GM23248 (cell line): Measurements from ENCODE around the gene LPP. TPM values are rescaled to one million over a fixed set of nuclear protein-coding genes. Genes with fewer than 3 reads are reported as not detected.

Source experiments
- DNase-seq: peaks from one replicate; pipeline ENCODE4 v3.0.0-alpha.2; 2015
- H2AFZ ChIP-seq: fragments of 200-600 bp; sonication (generic); 2 replicates; pipeline ENCODE4 v1.6.1; 2016; ENCODE audit warnings: antibody characterized with exemption
- H3F3A ChIP-seq: fragments of 200-600 bp; sonication (generic); 2 replicates; pipeline ENCODE4 v1.6.1; 2016; ENCODE audit warnings: mild to moderate bottlenecking, antibody characterized with exemption, mixed run types; ENCODE audit not compliant: insufficient read depth
- H3K27ac ChIP-seq: fragments of 200-600 bp; sonication (generic); 2 replicates; pipeline ENCODE4 v1.5.1; 2016; ENCODE audit warnings: mild to moderate bottlenecking
- H3K27me3 ChIP-seq: fragments of 200-600 bp; sonication (generic); replicated peaks from 2 replicates; pipeline ENCODE4 v1.6.1; 2016; ENCODE audit warnings: mild to moderate bottlenecking; ENCODE audit not compliant: insufficient read depth
- H3K36me3 ChIP-seq: fragments of 200-600 bp; sonication (generic); 2 replicates; pipeline ENCODE4 v1.6.1; 2016; ENCODE audit warnings: low read depth, mild to moderate bottlenecking
- H3K4me1 ChIP-seq: fragments of 200-600 bp; sonication (generic); 2 replicates; pipeline ENCODE4 v1.6.1; 2016; ENCODE audit warnings: mild to moderate bottlenecking; ENCODE audit not compliant: insufficient read depth
- H3K4me2 ChIP-seq: fragments of 200-600 bp; sonication (generic); one replicate; pipeline ENCODE4 v1.6.1; 2016; ENCODE audit warnings: mild to moderate bottlenecking; ENCODE audit not compliant: unreplicated experiment
- H3K4me3 ChIP-seq: fragments of 200-600 bp; sonication (generic); 2 replicates; pipeline ENCODE4 v1.5.1; 2016; ENCODE audit warnings: mild to moderate bottlenecking
- H3K79me2 ChIP-seq: fragments of 200-600 bp; sonication (generic); 2 replicates; pipeline ENCODE4 v1.6.1; 2016; ENCODE audit warnings: mild to moderate bottlenecking; ENCODE audit not compliant: insufficient read depth
- H3K9ac ChIP-seq: fragments of 200-600 bp; sonication (generic); 2 replicates; pipeline ENCODE4 v1.6.1; 2016; ENCODE audit warnings: mild to moderate bottlenecking
- H3K9me2 ChIP-seq: fragments of 200-600 bp; sonication (generic); 2 replicates; pipeline ENCODE4 v1.6.1; 2016; ENCODE audit warnings: mixed run types, mild to moderate bottlenecking, moderate library complexity; ENCODE audit not compliant: insufficient read depth
- H3K9me3 ChIP-seq: fragments of 200-600 bp; sonication (generic); one replicate; pipeline ENCODE4 v1.6.1; 2017; ENCODE audit warnings: low read depth
- H4K20me1 ChIP-seq: fragments of 200-600 bp; sonication (generic); 2 replicates; pipeline ENCODE4 v1.6.0; 2016; ENCODE audit not compliant: insufficient read depth
- EZH2 ChIP-seq: fragments of 200-600 bp; sonication (generic); IDR thresholded peaks from 2 replicates; pipeline ENCODE4 v1.6.1; 2018; ENCODE audit warnings: antibody characterized with exemption, mild to moderate bottlenecking; ENCODE audit not compliant: insufficient read depth, poor library complexity, severe bottlenecking
- EZH2phosphoT487 ChIP-seq: fragments of 200-600 bp; sonication (generic); IDR thresholded peaks from 2 replicates; pipeline ENCODE4 v1.6.1; 2018; ENCODE audit warnings: antibody characterized with exemption, moderate library complexity, mild to moderate bottlenecking, low read depth; ENCODE audit not compliant: insufficient read depth
- WGBS, 2 experiments: methylation state at CpG; one replicate each; pipeline ENCODE4 v1.1.6; 2015 to 2017; ENCODE audit warnings: low lambda C conversion rate in 2 of 2, low coverage in 1 of 2; ENCODE audit errors: missing lambda C conversion rate in 2 of 2; 5-methylcytosine and 5-hydroxymethylcytosine counted together
- in situ Hi-C: fragments of 300-500 bp; cut with MboI; formaldehyde crosslinking; loops from 2 replicates; pipeline ENCODE4 v1.15.0; 2020
- polyA plus RNA-seq: library from polyadenylated mRNA; unstranded; fragments of >200 nt; fragmentation: Nextera tagmentation; extraction: Ambion mirVana; gene quantifications from 2 replicates; pipeline ENCODE4 v1.2.1, GENCODE V29; 2016
- total RNA-seq: library from RNA; depleted of rRNA; stranded (reverse); fragments of >200 nt; shearing (Covaris generic); gene quantifications from 2 replicates; pipeline ENCODE4 v1.2.3, GENCODE V29; 2014

Gene LPP
- total and polyA plus RNA-seq, 2 experiments from 2014 or later, result 42.8 to 61.7 TPM

- Histone ChIP-seq H3K36me3 (no peaks in the 10 kb centered on the region), H3K9me2 (no peaks in the 10 kb centered on the region), H4K20me1 (no peaks in the 10 kb centered on the region; the same call in 1 of the 2 replicates), H3K4me2 (no peak overlapping the region), H3K79me2 (peaks cover 87% of the 10 kb centered on the region), H2AFZ (no peak overlapping the region), H3K9ac (no peak overlapping the region), H3K4me1 (peaks cover 14% of the 10 kb centered on the region), H3K9me3 (no peaks in the 10 kb centered on the region), H3K27ac (no peak overlapping the region), H3K27me3 (no peaks in the 10 kb centered on the region), H3F3A (peaks cover 13% of the 10 kb centered on the region; the same call in 1 of the 2 replicates), H3K4me3 (no peak overlapping the region)
- DNase-seq, result no peak
- no peak for TF ChIP-seq EZH2
- no peak for TF ChIP-seq EZH2phosphoT487
- in situ Hi-C loops, result no loop called here
Observed at GRCh38 chr3:188336178-188336577, 182.2 kb downstream of the LPP start.

DNA sequence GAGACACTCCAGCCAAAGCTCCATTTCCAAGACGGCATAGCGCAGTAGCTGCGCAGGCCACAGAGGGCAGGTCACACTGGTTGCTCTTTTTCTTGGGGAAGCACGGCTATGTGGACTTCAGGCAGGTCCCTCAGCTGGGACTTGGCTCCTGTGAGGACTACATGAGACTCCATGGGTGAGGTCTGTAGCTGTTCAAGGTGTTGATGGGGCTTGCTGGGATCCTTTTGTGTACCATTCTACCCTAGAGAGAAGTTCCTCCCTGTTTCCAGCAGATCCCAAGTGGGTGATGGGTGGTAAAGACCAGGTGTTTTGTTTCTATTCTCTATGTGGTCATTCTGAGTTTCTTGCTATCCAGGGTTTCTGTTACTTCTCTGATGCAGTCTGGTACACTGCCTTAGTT, 183.3 kb downstream of the LPP start:
- H4K20me1 ChIP-seq, result no peaks in the 10 kb centered on the region; the same call in 1 of the 2 replicates
- no peak overlapping the region for H3K4me3 ChIP-seq
- no peak overlapping the region for H3K27ac ChIP-seq
- H3K4me2 ChIP-seq, result no peak overlapping the region
- TF ChIP-seq EZH2, result no peak
- no peak for TF ChIP-seq EZH2phosphoT487
- no peak for DNase-seq
- H3K4me1 ChIP-seq, result peaks cover 14% of the 10 kb centered on the region
- H3K27me3 ChIP-seq, result no peaks in the 10 kb centered on the region
- no peaks in the 10 kb centered on the region for H3K9me3 ChIP-seq
- no peak overlapping the region for H2AFZ ChIP-seq
- H3K36me3 ChIP-seq, result no peaks in the 10 kb centered on the region
- WGBS, 2 experiments, result 100% methylated on average over 3 to 4 of the region's 4 CpGs
- in situ Hi-C loops, result no loop called here
- H3K79me2 ChIP-seq, result peaks cover 89% of the 10 kb centered on the region
- H3K9ac ChIP-seq, result no peak overlapping the region
- H3K9me2 ChIP-seq, result no peaks in the 10 kb centered on the region
- H3F3A ChIP-seq, result peaks cover 13% of the 10 kb centered on the region; the same call in 1 of the 2 replicates

DNA sequence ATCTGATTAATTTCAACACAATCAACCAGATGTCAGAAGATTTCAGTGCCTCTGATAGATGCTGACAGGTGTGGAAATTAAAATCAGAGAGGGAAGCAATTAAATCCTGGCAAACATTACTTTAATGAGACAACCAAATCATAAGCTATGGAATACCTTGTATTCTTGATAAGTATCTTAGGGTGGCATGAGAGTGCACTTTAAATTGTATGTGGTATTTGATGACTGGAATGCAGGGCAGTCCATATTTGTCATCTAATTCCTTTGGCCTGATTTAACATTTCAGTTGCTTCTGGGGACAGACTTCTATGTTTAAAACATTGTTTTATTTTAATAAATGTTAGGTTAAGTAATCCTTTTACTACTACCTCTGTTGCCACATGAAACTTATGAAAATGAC, 184.1 kb downstream of the LPP start:
- peaks cover 93% of the 10 kb centered on the region for H3K79me2 ChIP-seq
- H3K9me3 ChIP-seq, result no peaks in the 10 kb centered on the region
- TF ChIP-seq EZH2 (no peak), EZH2phosphoT487 (no peak)
- H3K27me3 ChIP-seq, result no peaks in the 10 kb centered on the region
- H3F3A ChIP-seq, result peaks cover 13% of the 10 kb centered on the region; the same call in 1 of the 2 replicates
- no peaks in the 10 kb centered on the region for H3K36me3 ChIP-seq
- peak overlapping the region; percentile 26; the same call in 1 of the 2 replicates for H3K27ac ChIP-seq
- no peak overlapping the region for H3K9ac ChIP-seq
- H4K20me1 ChIP-seq, result no peaks in the 10 kb centered on the region; the same call in 1 of the 2 replicates
- peak overlapping the region; percentile 10; the same call in 1 of the 2 replicates for H3K4me3 ChIP-seq
- H3K4me1 ChIP-seq, result peaks cover 14% of the 10 kb centered on the region
- peak overlapping the region; percentile 56 for H3K4me2 ChIP-seq
- in situ Hi-C loops, result no loop called here
- H3K9me2 ChIP-seq, result no peaks in the 10 kb centered on the region
- H2AFZ ChIP-seq, result no peak overlapping the region
- peak; percentile 64 for DNase-seq

DNA sequence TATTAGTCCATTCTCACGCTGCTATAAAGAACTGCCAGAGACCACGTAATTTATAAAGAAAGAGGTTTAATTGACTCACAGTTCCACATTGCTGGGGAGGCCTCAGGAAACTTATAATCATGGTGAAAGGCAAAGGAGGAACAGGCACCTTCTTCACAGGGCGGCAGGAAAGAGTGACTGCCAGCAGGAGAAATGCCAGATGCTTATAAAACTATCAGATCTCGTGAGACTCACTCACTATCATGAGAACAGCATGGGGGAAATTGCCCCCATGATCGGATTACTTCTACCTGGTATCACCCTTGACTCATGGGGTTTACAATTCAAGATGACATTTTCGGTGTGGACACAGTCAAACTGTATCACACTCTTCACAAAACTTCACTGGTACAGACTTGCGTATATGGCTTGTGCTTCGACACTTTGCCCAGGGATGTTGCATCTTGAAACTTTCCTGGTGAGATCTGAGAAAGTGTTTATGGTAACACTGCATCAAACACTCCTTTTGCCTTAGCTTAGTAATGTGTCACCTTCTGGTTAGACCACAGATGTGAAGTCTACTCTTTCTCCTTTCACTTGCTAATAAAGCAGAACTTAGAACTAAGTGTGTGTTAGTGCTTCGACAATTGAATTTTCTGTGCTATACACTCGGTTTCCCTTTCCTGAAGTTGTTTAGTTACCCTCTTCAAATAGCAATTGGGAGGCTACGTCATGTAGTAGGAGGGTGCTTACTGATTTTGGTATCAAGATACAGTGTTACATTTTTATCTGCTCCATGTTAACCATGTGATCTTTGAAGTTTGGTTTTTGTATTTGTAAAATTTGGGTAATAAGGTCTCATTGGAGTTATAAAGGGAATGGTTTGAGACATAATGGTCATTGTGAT, 185.7 kb downstream of the LPP start:
- TF ChIP-seq EZH2phosphoT487 (no peak), EZH2 (no peak)
- H3K4me3 ChIP-seq, result no peak overlapping the region
- in situ Hi-C loops, result no loop called here
- H3K27ac ChIP-seq, result no peak overlapping the region
- 92 to 94% methylated on average over 11 of the region's 11 CpGs for WGBS, 2 experiments
- H3F3A ChIP-seq, result peaks cover 22% of the 10 kb centered on the region; the same call in 1 of the 2 replicates
- no peaks in the 10 kb centered on the region for H3K9me2 ChIP-seq
- no peaks in the 10 kb centered on the region for H3K9me3 ChIP-seq
- H2AFZ ChIP-seq, result no peak overlapping the region
- no peak overlapping the region for H3K9ac ChIP-seq
- no peaks in the 10 kb centered on the region for H3K27me3 ChIP-seq
- H3K4me1 ChIP-seq, result peaks cover 14% of the 10 kb centered on the region
- H3K4me2 ChIP-seq, result no peak overlapping the region
- H3K79me2 ChIP-seq, result peaks cover 87% of the 10 kb centered on the region
- H4K20me1 ChIP-seq, result no peaks in the 10 kb centered on the region; the same call in 1 of the 2 replicates
- no peak for DNase-seq
- no peaks in the 10 kb centered on the region for H3K36me3 ChIP-seq
